ENCODE results near the gene SOX6.

The SOX6 gene

GRCh38 chr11:16312233-16312765 is 44.0 kb downstream of the SOX6 start:
- DNase-seq, result no peak

- DNase-seq, result no peak
Measured at GRCh38 chr11:16311831-16312230, 44.5 kb downstream of the SOX6 start.

- no peak for DNase-seq
Measured at GRCh38 chr11:16310943-16311342, 45.4 kb downstream of the SOX6 start.

DNA sequence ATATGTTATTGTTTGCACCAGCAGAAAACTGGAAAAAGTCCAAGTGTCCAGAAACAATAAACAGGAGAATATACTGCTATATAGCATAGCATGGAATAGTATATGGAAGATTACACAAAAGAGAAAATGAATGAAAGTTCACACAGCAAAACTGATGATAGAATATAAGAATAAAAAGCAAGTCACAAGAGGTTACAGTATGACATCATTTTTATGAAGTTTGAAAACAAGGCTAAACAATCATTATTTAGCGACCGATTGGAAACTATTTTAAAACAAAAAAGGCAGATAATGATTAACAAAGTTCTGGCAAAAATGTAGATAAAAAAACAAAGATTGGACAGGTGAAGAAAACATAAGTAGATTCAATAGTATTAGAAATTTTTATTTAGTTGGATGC is 47.1 kb downstream of the SOX6 start:
- DNase-seq, result no peak

GRCh38 chr11:16301462-16301861 is 54.9 kb downstream of the SOX6 start:
- peak; percentile 14 for DNase-seq

DNA sequence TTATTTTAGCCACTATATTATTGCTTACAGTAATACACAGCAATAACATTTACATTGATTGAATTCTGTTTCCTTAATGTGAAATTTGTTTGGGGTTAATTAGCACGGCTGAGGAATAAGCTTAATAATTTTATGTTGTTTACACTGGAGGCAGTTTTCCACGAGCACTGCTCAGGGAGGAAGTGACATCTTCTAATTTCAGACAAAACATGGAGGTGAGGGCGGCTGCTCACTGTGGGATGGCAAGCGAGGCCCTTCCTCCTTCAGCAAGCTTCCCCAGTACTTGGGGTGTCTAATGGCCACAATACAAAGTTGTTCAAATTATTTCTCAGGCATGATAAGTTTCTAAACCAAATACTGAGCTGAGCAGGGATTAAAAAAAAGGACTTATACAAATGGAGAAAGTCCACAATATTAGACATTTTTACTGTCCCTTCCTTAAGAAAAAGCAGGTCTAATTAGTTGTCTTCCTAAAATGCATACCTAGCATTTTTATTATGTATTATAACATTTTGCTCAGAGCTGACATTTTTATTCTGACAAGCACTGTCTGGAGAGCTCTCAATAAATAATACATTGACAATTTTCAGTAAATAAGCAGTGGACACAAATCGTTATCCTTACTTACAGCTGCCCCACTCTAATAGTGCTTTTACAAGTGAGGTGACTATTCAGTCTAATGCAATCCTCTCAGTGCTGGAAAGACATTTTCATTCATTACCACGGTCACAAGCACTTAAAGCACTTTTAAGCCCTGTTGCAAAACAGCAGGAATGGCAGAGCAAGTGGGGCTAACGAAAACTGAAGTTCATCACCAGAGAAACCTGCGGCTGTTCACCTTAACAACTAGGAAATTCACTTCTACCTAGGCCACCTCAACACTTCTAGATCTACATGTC is 56.2 kb downstream of the SOX6 start:
- no peak for DNase-seq

- DNase-seq, result no peak
Measured at GRCh38 chr11:16299390-16299789, 57.0 kb downstream of the SOX6 start.

GRCh38 chr11:16297332-16297731 is 59.0 kb downstream of the SOX6 start:
- DNase-seq, result peak; percentile 86

- DNase-seq, result no peak
Measured at GRCh38 chr11:16296273-16296672, 60.1 kb downstream of the SOX6 start.

- DNase-seq, result no peak
Measured at GRCh38 chr11:16295592-16295991, 60.8 kb downstream of the SOX6 start.

GRCh38 chr11:16293204-16293681 is 63.1 kb downstream of the SOX6 start:
- DNase-seq, result peak; percentile 41

DNA sequence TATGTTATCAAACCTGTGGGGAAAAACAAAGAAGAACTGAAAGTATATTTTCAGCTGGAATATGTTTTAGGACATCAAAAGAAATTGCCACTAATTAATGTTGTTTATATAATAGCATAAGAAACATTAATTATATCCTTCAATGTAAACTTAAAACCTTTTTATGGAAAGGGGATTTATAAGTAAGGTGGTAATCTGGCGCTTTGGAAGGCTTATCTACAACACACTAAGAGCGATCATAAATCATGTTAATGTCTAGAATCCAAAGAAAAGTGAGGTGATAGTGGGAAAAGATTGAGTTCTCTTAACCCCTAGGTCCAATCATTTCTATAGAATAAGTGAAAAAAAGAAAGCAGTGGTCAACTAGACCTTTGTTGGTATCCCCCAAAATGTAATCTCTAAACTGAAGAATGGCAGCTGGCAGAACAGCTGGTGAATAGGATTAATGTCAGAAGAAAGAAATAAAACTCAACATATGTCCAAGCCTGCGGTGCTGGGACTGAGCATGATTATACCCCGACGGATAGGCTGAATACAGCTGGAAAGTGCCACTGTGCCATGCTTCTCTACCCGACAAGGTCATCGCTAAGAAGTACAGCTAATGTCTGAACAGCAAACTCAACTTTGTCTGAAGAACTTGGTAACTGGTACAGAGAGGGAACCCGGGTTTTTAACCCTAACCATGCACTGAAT is 64.0 kb downstream of the SOX6 start:
- no peak for DNase-seq

DNA sequence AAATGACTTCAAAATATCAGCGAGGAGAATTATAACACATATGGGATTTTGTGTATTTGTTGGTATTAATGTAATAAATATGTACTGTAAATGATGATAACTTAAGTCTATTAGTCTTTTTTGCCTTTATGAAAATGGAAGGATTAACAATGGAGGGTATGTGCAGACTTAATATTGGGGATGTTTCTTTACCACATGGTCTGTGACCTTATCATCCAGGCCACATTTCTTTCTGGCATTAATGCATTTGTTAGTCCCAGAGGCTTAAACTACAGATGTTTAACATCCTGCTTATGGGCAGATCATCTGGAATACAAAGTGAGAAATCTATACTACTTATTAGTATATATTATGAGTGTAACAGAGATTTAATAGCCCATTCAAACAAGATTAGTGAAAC is 64.6 kb downstream of the SOX6 start:
- DNase-seq, result no peak

DNA sequence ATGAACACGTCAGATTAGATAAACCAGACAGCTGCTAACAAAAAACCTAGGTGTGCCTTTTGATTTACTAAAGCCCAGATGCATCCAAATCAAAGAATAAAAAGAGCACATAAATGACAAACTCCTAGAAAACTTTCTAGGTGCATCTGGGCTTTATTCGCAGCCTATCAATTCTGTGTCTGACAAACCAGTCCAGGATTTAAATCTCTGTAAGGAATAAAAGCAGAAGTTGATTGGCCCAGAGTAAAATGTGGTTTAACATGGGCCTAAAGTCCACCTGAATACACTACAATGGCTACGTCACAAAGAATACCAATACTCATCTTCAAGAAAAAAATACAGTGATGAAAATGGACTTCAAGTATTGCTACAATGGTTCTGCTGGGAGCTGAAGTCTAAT is 66.8 kb downstream of the SOX6 start:
- DNase-seq, result no peak

GRCh38 chr11:16287630-16288280 is 68.6 kb downstream of the SOX6 start:
- no peak for DNase-seq

- DNase-seq, result no peak
Measured at GRCh38 chr11:16286095-16286494, 70.3 kb downstream of the SOX6 start.

DNA sequence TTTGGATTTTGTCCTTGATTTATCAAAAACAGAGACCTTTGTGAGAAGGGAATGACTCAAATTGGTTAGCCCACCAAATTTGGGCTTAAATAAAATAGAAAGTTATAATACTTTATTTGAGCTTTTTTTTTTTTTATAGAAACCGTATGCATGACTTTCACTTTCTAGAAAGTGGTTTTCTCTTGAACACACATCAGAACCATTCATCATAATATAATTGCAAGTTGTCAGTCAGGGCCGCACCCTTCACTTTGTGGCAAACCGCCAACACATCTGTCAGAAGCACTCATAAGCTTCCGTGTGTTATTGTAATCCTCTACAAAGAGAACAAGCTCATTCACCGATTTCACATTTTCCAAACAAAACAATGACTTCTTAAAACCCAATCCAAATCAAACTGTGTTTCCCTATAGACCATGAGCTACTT is 76.1 kb downstream of the SOX6 start:
- peak; percentile 93 for DNase-seq

DNA sequence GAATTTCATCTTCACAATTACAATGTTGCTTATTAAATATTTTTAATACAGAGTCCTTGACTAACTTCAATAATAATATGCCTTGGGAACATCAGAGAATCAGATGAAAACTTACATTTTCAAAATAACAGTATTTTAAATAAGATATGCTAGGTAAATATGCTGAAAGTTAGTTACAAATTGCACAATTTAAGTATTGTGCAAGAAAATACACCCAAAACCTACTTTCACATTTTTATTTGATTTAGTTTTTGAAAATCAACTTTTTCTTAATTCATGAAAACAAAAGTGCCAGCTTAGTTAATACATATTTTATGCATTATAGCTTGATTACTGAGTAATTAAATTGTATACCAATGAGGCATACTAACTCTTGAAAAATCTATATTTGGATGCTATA is 76.8 kb downstream of the SOX6 start:
- DNase-seq, result no peak

GRCh38 chr11:16278979-16279378 is 77.4 kb downstream of the SOX6 start:
- no peak for DNase-seq

DNA sequence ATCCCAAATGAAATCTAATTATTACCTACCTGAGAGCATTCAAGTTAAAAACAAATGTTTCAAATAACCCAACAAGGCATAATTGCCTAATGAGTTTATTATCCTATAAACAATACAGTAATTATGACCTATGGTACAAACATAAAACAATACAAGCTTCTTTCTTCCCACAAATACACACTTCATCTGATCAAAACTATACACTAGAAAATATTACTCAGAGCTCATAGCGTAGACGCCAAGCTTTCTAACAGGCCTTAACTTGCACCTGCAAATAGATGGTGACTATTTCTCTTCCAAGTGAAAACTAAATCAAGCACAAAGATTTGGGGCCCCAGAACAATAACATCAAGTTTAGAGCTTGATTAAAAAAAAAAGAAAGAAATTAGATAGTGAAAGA is 78.1 kb downstream of the SOX6 start:
- no peak for DNase-seq

DNA sequence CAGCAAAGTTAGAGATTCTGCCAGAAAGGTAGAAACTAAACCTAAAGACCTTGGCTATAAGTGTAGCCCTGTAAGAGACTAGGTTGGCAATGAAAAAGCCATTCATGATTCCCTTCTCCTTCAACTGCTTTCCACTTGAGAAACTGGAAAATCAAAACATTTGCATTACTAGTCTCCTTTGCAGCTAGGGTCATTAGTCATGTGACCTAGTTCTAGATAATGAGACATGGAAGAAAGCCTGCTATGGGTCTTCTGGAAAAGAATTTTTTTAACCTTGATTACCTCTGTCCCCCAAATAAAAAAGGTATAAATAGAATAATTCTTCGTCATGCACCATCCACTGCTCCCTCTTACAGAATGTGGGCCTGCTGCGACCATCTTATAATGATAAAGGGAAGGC is 80.1 kb downstream of the SOX6 start:
- no peak for DNase-seq

GRCh38 chr11:16271258-16271657 is 85.1 kb downstream of the SOX6 start:
- peak; percentile 24 for DNase-seq

DNA sequence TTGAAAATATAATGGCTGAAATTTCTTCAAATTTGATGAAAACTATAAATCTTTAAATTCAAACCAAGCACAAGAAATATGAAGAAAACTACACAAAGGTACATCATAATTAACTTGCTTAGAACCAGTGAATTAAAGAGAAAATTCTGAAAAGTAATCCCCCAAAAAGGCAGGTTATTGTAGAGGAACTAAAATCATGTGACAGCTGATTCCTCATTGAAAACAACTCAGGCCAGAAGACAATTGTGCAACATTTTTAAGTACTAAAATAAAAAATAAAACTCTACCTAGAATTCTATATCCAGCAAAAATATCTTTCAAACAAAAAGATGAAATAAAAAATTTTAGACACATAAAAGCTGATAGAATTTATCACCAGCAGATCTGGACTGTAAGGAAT is 90.3 kb downstream of the SOX6 start:
- DNase-seq, result no peak
